GM19372 (cell line): Measurements from ENCODE around the gene MALRD1.
"Not testable (repeated sequence)": the region's sequence is repeated elsewhere in the genome, so short reads cannot be mapped to it uniquely, and the experiment has no call there.

Experiments
- ATAC-seq: cut with Tn5 transposase; IDR thresholded peaks from one replicate; pipeline ENCODE4 v1.9.1; 2021; ENCODE audit warnings: mild to moderate bottlenecking, low read depth, moderate library complexity; ENCODE audit not compliant: unreplicated experiment

Gene MALRD1

DNA sequence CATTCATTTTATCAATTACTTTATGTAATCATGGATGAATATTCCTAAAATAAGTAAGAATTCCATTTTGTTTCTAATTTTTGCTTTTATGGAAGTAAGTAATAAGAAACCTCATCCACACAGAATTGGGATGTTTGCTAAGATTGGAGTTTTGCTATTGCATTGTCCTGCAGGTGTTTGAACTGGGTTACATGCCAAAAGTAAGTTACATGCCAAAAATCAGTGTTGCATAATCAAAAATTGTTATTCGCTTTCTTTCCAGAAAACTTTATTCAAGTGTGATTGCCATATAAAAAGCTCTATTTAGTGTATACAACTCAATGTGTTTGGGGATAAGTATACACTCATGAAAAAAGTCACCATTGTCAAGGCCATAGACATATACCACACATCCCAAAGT is 420.9 kb downstream of the MALRD1 start:
- no peak for ATAC-seq

DNA sequence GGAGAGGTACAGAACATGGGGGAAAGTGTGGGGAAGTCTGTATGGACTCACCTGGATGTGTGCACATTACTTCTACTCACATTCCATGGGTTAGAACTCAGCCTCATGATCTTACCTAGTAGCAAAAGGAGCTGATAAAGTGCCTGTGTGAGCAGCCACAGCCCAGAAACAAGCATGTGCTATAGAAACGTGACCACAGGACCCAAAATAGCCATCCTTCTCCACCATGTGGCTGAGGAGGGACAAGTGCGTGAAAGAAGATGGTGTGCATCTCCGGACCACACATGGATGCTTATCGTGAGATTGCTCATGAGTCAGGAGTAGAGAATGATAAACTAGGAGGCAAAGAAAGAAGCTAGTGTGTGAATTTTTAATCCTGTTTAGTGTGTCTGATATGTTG is 431.3 kb downstream of the MALRD1 start:
- no peak for ATAC-seq

DNA sequence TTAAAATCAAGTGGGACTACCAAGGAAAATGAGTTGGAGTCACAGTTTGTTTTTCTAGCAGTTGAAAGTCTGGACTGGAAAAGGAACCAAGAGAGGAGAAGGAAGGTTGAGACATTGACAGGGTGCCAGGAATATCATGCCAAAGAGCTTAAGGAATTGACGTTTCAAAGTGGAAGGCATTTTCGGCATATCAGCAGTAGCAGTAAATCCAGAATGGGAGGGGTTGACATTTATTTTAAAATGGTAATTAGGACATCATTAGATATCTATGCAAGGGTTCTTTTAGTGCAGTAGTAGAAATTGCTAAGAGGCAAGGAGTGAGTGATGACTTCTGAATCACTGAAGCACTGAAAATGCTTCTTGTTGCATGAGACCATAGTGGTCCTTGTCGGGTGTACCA is 431.8 kb downstream of the MALRD1 start:
- ATAC-seq, result no peak

DNA sequence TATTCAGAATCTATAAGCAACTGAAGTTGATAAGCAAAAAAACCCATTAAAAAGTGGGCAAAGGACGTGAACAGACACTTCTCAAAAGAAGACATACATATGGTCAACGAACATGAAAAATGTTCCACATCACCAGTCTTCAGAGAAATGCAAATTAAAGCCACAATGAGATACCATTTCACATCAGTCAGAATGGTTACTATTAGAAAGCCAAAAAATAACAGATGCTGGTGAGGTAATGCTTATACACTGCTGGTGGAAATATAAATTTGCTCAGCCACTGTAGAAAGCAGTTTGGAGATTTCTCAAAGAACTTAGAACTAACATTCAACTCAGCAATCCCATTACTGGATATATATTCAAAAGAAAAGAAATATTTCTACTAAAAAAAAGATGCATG is 434.8 kb downstream of the MALRD1 start:
- ATAC-seq, result no peak

DNA sequence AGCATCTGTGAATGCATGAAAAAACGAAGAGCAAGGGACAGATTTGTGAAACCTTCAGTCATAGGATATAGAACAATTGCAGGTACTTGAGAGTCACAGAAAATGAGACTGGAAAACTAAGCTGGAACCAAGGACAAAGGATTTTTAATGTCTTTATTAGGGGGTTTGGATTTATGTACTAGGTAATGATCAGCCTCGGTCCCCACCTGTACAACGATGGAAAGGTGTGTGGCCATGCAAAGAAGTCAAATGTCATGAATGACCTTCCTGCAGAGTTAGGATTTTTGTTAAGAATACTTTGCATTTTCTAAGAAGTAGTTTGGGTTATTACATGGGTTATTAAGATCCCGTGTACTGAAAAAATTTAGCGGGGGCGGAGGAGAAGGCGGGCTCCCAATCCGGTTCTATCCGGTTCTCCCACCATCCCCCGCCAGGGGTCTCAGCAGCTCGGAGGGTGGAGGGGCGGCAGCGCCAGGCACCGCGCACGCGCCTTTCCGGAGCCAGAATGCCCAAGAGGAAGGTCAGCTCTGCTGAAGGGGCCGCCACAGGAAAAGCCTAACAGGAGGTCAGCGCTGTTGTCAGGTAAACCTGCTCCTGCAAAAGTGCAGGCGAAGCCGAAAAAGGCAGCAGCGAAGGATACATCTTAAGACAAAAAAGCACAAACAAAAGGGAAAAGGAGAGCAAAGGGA is 440.1 kb downstream of the MALRD1 start:
- ATAC-seq, result no peak

DNA sequence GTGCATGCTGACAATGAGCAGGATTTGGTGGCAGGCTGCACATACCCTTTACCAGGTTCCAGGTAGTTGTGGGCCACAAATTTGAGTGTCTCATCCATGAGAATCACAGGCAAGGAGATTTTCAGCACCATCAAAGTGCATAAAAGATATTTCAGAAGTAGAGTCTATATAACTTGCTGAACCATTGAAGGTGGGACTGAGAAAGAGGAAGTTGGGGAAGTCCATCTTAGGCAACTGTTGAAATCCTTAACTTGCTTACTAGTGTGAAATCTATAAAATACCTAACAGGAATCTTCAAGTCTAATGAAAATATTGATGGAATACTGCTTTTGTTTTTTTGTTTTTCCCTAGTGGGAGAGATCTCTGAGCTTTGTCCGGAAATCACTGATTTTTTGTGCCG is 442.6 kb downstream of the MALRD1 start:
- ATAC-seq, result no peak

DNA sequence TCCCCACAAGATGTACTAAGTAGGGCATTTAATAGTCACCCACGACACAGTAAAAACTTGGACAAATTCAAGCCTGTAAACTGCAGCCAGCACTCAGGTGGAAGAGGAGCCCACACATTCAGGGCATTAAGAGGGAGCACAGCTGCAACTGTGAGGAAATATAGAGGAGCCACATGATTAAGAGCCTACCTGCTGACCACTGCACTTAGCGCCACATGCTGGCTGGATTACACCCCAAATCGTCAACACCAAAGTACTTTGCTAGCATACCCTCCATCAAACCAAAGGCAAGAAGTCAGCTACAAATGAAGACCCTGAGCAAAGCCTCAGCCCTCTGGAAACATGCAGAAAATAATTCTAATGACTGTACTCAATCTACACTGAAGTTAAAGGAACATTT is 445.3 kb downstream of the MALRD1 start:
- no peak for ATAC-seq

DNA sequence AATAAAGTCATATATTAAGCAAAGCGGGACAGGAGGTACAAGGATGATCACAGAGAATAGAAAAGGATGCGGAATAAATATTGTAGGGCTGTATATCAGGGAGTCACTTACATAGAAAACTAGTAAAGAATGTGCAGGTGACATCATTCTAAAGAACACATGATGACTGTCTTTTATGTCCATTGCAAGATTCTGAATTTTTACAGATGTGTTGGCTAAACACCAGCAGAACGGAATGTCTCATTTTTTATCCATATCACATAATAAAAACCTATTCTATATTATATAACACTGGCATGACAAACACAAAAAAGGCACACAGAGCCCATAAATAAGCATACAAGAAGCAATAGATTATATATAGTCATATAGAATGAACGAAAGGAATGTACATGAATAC is 448.4 kb downstream of the MALRD1 start:
- no peak for ATAC-seq

DNA sequence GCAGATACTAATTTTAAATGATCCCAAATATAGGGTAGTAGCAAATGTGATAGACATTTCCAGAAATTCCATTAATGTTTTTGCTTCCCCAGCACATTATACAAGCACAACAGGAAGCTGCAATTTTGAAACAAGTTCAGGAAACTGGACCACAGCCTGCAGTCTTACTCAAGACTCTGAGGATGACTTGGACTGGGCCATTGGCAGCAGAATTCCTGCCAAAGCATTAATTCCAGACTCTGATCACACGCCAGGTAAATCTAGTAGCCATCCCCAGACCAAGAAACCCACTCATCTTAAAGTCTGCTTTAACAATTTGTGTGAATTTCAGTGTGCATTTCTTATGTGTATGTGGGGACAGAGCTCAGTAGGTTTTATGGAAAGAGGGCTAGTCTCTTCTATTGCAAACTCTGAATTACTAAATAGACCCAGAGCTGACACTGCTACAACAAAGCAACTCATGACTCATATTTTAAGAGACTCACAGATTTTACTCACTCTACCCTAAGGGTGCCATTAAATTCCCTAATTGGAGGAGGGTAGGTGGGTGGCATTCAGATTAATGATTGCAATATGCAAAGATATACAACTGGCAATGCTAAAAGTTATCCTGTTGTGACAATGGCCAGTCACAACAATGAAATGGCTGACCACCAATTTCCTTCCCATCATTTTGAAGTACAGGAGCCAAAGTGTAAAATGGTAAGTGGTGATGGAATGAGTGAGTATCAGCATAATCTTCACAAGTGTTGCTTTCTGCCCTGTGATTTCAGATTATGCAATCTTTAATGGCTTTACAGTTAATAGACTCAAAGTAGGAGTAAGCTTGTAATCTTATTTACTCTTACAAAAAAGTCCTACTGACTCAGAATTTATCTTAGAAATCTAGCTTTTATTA is 450.0 kb downstream of the MALRD1 start:
- no peak for ATAC-seq

DNA sequence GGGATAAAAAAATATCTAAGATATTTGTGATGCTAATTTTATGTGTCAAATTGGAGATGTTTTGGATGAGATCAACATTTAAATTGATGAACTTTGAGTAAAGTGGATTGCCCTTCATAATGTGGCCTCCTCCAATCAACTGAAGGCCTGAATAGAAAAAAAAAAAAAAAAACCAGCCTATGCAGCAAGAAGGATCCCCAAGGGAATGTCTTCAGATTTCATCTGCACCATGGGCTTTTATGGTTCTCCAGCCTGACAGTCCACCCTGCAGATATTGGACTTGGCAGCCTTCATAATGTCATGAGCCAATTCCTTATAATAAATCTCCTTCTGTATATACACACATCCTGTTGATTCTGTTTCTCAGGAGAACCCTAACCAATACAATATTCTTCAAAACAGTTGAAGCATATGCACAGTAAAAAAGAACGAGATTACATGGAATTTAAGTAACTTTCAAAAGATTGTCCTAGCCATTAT is 450.7 kb downstream of the MALRD1 start:
- no peak for ATAC-seq

DNA sequence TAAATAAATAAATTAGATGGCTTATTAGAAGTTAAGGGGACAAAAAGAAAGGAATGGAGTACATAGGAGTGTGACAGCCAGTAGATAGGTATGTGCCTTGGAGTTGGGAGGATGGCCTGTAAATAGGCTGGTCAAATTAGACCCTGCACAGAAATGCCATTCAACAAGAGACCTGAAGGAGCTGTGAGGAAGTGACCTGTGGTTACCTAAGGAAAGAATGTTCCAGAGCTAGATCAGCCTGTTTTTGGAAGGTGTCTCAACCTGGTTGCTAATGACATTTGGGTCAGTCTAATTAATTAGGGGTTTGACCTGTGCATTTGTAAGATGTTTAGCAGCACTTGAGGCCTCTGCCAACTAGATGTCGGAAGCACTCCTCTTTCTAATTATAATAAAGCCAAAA is 452.4 kb downstream of the MALRD1 start:
- ATAC-seq, result no peak

DNA sequence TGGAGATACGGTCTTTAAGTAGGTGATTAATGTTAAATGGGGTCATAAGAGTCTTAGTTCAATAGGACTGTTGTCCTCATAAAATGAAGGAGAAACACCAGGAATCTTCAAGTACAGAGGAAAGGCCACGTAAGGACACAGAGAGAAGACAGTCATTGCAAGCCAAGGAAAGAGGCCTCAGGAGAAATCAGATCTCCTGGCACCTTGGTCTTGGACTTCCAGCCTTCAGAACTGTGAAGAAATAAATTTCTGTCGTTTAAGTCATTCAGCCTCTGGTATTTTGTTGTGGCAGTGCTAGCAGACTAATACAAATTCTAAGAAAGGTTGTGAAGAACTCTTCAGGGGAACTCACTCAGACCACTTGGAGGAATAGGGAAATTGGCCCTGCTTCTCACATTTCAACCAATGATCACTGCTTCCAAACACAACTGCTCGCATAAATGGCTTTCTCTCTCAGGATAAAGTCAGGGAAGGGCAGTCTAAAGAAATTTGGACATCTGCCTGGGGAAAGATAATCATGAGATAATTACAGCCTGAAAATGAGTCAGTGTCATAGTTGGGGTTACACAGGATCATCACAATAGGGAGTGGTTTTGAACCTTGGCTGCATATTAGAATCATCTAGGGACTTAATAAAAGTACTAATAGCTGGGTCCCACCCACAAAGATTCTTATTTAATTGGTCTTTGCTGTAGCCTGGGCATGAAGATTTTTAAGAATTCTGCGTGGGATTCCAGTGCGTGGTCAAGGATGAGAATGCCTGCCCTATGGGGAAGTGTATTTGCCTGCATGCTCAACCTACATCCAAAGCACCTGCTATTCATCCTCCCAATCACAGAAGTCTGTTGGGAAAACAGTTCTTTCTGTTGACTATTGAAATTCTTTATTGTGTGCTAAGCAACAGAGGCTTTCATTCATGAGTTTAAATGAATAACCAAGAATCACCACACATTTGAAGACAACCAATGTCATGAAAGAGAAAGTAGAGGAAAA is 457.0 kb downstream of the MALRD1 start:
- no peak for ATAC-seq

DNA sequence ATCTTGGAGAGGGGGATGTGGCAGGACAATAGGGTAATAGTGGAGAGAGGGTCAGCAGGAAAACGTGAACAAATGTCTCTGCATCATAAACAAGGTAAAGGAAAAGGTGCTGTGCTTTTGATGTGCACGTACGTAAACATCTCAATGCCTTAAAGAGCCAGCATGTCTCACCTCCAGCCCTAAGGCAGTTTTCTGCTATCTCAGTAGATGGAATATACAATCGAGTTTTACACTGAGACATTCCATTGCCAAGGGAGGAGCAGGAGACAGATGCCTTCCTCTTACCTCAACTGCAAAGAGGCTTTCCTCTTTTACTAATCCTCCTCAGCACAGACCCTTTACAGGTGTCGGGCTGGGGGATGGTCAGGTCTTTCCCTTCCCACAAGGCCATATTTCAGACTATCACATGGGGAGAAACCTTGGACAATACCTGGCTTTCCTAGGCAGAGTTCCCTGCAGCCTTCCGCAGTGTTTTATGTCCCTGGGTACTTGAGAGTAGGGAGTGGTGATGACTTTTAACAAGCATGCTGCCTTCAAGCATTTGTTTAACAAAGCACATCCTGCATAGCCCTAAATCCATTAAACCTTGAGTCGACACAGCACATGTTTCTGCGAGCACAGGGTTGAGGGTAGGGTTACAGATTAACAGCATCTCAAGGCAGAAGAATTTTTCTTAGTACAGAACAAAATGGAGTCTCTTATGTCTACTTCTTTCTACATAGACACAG is 461.6 kb downstream of the MALRD1 start:
- not testable (repeated sequence) for ATAC-seq

DNA sequence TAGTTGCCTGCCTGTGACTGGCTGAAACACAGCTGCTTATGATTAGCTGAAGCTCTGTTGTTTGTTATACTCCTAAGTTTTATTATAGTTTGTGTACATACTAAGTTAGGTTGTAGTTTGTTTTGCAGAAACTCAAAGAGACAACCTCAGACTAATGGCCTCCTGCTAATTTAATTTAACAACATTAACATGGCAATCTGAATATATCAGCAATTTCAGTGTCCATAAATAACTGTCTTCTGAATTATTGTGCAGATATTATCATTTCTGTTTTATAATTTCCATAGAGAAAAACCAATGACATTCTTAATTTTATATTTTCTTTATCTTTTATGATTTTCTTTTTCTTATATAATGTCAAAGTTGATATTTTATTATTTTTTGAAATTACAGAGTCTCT is 469.5 kb downstream of the MALRD1 start:
- no peak for ATAC-seq

DNA sequence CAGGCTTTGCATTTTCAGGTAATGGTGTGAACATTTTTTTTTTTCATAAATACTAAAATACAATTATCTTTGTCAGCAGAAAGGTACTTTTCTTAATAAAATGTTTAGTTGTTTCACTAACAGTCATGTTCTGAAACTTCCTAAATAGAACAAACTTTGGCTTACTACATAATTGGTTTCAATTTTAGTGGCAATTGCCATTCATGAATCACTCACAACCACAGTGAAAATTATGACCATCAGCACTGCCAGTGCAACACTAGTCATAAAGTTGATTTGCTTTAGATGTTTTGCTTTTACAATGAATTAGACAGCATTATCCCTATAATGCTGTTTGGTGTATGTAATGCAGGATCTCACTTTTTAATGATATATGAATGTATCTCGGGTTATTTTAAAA is 470.0 kb downstream of the MALRD1 start:
- ATAC-seq, result no peak

DNA sequence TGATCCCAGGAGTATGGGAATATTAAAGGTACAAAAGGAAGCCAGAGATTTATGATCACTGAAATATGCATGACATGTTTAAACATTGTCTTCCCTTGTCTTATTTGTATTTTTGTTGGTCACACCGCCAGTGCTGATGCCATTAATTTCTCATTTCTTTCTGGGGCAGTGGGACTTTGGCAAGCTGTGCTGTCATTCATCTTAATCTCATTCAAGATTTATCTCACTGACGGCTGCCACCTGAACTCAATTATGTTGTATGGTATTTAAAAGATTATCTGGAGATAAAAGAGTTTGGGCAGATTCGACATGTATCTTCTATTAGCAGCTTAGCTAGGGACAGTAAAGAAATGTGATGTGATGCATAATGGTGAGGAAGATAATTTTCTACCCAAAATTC is 482.7 kb downstream of the MALRD1 start:
- ATAC-seq, result no peak

DNA sequence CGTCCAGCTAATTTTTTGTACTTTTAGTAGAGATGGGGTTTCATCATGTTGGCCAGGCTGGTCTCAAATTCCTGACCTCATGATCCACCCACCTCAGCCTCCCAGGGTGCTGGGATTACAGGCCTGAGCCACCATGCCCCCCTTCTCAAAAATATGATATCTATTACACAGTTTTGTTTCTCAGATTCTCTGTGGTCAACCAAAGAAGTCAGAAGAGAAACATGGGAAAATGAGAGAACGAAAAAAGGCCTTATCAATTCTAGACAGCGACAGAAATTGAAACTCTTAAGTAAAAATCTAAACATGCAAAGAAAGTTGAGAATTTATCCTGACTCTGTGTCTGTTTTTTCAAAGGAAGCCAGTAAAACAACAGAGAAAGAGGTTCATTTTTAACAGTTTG is 483.8 kb downstream of the MALRD1 start:
- no peak for ATAC-seq

DNA sequence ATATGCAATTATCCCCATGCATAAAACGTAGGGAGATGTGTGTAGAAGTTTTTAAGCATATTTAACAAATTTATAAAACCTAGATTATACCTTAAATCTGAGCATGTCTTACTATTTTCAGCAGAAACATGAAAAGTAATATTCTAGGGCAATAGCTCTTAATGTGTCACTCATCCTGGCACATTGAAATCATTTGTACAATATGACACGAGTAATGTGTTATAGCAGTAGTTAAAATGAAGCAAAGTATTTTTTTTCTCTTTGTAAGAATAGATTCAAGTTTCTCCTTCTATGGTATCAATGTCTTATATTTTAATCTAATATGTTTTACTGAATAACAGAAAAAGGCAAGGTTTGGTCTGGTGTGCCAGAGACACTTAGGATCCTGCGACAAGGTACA is 492.7 kb downstream of the MALRD1 start:
- ATAC-seq, result no peak

DNA sequence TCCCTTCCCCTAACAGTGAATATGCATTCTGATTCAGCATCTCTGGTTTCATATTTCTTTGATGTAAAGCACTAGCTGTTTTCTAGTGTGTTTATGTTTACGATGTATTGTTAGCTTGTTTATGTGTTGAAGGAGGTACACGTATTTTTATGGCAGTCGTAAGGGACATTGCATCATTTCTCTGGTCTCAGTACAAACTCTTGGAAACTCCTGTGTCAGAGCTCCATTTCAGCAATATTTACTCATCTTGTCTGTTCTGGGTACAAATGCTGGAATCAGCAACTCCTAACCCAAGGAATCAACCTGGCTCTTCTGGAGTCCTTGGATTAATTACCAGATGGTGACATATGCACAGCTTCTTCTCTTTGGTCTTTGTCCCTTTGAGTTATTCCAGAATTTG is 497.6 kb downstream of the MALRD1 start:
- no peak for ATAC-seq

DNA sequence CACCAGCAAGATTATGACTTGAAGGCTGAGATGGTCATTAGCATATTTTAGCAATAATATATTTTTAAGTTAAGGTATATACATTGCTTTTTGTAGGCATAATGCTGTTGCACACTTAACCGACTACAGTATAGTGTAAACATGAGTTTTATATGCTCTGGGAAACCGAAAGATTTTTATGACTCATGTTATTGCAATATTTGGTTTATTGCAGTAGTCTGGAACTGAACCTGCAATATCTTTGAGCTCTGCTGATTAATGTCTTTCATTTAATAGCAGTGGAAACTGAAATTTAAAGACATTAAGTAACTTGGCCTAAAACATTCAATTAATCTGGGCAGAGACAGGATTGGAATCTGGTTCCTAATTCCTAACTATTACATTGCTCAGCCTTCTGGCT is 500.9 kb downstream of the MALRD1 start:
- no peak for ATAC-seq
